Measurements from ENCODE around the gene MERTK. TPM values are rescaled to one million over a fixed set of nuclear protein-coding genes. Genes with fewer than 3 reads are reported as not detected.

MERTK gene
- total RNA-seq, 2 donors from 2014 or later, result 47.1 to 69.9 TPM

DNA sequence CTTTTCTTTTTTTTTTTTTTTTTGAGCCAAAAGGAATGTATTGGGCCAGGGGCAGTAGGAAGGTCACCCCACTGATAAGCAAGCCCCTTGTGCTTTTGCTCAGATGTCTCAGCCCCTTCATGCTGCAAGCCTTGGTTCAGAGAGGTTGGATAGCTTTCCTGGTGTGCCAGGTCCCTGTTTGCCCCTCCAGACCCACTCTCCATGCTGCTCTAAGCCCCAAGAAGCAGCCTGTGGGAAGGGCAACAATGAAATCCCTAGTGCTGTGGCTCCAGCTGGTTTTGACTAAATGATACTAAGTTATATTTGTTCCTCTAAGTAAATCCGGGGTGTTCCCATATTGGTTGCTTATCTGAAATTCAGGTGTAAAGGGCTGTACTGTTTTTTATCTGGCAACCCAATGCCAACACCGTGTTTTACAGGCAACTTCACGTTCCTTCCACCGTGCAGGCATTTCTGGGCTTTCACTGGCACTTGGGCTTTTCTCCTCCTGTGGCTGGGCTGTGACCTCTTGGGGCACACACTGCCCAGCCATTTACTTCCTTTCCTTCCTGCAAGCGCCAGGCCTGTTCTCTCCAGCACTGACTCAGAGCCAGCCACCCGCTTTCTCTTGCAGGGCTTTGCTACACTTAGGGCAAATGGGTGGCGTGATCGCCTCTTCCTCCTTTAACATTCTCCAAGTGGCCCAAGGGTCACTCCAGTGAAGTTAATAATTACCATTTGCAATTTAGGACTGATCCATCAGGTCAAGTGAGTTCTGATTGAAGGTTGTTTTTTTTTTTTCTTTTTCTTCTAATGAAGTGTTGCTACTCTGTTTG, 21.6 kb downstream of the MERTK start:
- H3K4me1 ChIP-seq (ENCODE audit: control insufficient read depth in 1 of 2, low read depth in 2 of 2), result peaks cover 0 to 7% of the 10 kb centered on the region in 2 donors
- H3K4me3 ChIP-seq, result no peak overlapping the region
- ATAC-seq (ENCODE audit: insufficient number of reproducible peaks, low FRiP score, low read depth), result no peak
- no peaks in the 10 kb centered on the region for H3K36me3 ChIP-seq
- no peak overlapping the region for H3K27ac ChIP-seq
- no peaks in the 10 kb centered on the region for H3K27me3 ChIP-seq (replicated peaks; ENCODE audit: insufficient read depth)
- no peak for DNase-seq (ENCODE audit: low spot score)
- no peaks in the 10 kb centered on the region for H3K9me3 ChIP-seq
- TF ChIP-seq, protein P1, sequence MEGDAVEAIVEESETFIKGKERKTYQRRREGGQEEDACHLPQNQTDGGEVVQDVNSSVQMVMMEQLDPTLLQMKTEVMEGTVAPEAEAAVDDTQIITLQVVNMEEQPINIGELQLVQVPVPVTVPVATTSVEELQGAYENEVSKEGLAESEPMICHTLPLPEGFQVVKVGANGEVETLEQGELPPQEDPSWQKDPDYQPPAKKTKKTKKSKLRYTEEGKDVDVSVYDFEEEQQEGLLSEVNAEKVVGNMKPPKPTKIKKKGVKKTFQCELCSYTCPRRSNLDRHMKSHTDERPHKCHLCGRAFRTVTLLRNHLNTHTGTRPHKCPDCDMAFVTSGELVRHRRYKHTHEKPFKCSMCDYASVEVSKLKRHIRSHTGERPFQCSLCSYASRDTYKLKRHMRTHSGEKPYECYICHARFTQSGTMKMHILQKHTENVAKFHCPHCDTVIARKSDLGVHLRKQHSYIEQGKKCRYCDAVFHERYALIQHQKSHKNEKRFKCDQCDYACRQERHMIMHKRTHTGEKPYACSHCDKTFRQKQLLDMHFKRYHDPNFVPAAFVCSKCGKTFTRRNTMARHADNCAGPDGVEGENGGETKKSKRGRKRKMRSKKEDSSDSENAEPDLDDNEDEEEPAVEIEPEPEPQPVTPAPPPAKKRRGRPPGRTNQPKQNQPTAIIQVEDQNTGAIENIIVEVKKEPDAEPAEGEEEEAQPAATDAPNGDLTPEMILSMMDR (IDR thresholded peaks at IDR 0.05), result no peak

DNA sequence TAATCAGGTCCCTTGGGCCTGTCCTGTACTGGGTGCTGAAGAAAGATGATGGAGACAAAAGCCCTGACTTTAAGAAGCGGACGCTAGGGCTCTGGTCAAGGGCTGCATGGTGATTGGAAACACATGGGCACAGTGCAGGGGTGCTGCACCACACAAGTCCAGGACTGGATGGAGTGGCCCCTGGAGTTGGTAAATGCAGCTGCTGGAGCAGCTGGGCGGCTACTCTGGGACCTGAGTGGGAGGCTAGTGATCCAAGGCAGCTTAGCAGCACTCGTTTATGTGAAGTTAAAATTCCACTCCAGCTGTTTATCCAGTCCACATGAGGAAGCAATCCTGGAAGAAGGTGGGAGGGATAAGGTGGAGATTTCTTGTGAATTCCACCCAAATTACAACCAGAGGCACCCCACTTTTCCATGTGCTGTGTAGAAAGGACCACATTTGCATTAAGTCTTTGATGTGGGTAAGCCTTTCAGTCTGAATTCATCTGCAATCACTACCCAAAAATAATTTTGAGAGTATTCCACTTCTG, 24.9 kb downstream of the MERTK start:
- Histone ChIP-seq H3K9me3 (no peaks in the 10 kb centered on the region), H3K36me3 (no peaks in the 10 kb centered on the region), H3K4me1 (ENCODE audit: control insufficient read depth in 1 of 2, low read depth in 2 of 2) (peaks cover 0 to 20% of the 10 kb centered on the region in 2 donors), H3K27me3 (replicated peaks; ENCODE audit: insufficient read depth) (no peaks in the 10 kb centered on the region), H3K27ac (no peak overlapping the region), H3K4me3 (no peak overlapping the region)
- ATAC-seq (ENCODE audit: insufficient number of reproducible peaks, low FRiP score, low read depth) (no peak), DNase-seq (ENCODE audit: low spot score) (no peak)
- TF ChIP-seq, protein P1 (IDR thresholded peaks at IDR 0.05), result no peak

DNA sequence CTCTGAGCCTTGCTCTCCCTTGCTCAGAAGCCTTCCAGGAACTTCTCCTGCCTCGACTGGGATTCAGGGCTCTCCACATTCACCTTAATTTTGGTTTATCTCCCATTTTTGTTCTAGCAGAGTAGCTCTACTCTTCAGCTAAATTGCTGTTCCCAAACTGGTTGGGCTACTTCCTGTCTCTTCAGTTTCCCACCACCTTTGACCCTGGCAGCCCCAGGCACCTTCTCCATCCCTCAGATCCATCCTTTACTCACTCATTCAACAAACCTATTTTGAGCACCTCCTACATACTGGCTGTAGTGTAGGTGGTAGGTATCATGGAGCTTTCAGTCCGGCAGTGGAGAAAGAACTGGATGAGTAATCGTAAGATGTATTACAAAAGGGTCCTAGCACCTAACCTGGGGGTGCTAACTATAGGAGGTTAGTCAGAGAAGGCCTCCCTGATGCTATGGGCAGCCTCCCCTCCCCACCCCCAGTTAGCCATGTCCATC, 26.3 kb downstream of the MERTK start:
- Histone ChIP-seq H3K27me3 (replicated peaks; ENCODE audit: insufficient read depth) (no peaks in the 10 kb centered on the region), H3K4me1 (ENCODE audit: control insufficient read depth in 1 of 2, low read depth in 2 of 2) (peaks cover 0 to 17% of the 10 kb centered on the region in 2 donors), H3K9me3 (no peaks in the 10 kb centered on the region), H3K36me3 (peaks cover 5% of the 10 kb centered on the region), H3K27ac (no peak overlapping the region), H3K4me3 (no peak overlapping the region)
- ATAC-seq (ENCODE audit: insufficient number of reproducible peaks, low FRiP score, low read depth), result no peak
- TF ChIP-seq, protein P1 (IDR thresholded peaks at IDR 0.05), result no peak
- DNase-seq (ENCODE audit: low spot score), result no peak

DNA sequence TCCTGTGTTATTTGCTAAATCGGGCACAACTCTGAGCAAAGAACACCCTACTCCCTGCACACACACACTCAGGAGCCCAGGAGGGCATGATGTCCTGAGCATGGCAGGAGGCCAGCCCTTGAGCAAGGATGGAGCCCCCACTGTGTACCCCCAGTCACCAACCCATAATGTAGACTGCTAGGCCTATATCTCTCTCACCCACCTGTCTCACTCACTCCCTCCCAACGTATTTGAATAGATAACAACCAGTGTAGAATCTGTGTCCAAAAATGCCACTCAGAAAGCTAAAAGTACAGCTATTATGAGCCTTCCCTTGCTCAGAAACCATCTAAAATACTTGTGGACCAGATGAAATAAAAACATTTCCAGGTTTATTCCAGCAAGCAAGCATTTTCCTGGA, 29.3 kb downstream of the MERTK start:
- Histone ChIP-seq H3K4me3 (no peak overlapping the region), H3K9me3 (no peaks in the 10 kb centered on the region), H3K36me3 (peaks cover 9% of the 10 kb centered on the region), H3K27me3 (replicated peaks; ENCODE audit: insufficient read depth) (no peaks in the 10 kb centered on the region), H3K4me1 (ENCODE audit: control insufficient read depth in 1 of 2, low read depth in 2 of 2) (peaks cover 0 to 13% of the 10 kb centered on the region in 2 donors), H3K27ac (no peak overlapping the region)
- ATAC-seq (ENCODE audit: insufficient number of reproducible peaks, low FRiP score, low read depth) (no peak), DNase-seq (ENCODE audit: low spot score) (no peak)
- TF ChIP-seq, protein P1 (IDR thresholded peaks at IDR 0.05), result no peak

DNA sequence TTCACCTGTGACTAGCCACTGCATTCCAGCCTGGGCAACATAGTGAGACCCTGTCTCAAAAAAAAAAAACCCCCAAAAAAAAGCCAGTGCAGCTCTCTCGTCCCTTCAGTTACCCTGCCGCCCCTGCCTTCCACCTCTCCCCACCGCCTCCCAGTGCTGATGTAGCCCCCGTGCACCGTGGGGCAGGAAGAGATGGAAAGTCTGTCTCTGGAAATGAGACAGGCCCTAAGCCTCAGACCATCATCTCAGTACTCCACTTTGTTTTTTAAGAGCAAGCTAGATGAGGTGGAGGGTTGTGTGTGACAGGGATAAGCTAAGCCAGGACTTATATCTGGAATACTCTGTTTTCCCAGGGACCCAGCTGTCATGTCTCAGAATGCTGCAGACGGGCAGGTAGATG, 32.0 kb downstream of the MERTK start:
- Histone ChIP-seq H3K27ac (no peak overlapping the region), H3K9me3 (no peaks in the 10 kb centered on the region), H3K27me3 (replicated peaks; ENCODE audit: insufficient read depth) (no peaks in the 10 kb centered on the region), H3K4me3 (no peak overlapping the region), H3K4me1 (ENCODE audit: control insufficient read depth in 1 of 2, low read depth in 2 of 2) (peaks cover 0 to 13% of the 10 kb centered on the region in 2 donors), H3K36me3 (peaks cover 9% of the 10 kb centered on the region)
- TF ChIP-seq, protein P1 (IDR thresholded peaks at IDR 0.05), result no peak
- DNase-seq (ENCODE audit: low spot score), result no peak
- ATAC-seq (ENCODE audit: insufficient number of reproducible peaks, low FRiP score, low read depth), result no peak

Data from thoracic aorta (tissue), 2 donors.